GM18507 (cell line): ENCODE results near the gene EMC9.
"Not testable (repeated sequence)": the region's sequence is repeated elsewhere in the genome, so short reads cannot be mapped to it uniquely, and the experiment has no call there.

Source experiments
- DNase-seq: peaks from one replicate; pipeline ENCODE4 v3.0.0; 2011; ENCODE audit warnings: low read depth; ENCODE audit not compliant: insufficient read length; ENCODE audit errors: extremely low spot score
- FAIRE-seq: peaks from 2 replicates; lab custom pipeline; 2011; peaks lifted over from hg19 to GRCh38; lab: Jason Lieb, UNC

EMC9 gene

GRCh38 chr14:24115422-24116127, 25.8 kb downstream of the EMC9 start:
- no peak for DNase-seq
- FAIRE-seq, result no peak

GRCh38 chr14:24114532-24115421, 26.6 kb downstream of the EMC9 start, which contains the start of the genes DCAF11 and NRL:
TSS of gene DCAF11 (plus strand) at chr14:24114777. CDS start at chr14:24115595, 818 bp downstream.
TSS of gene NRL (minus strand) at chr14:24114949. CDS start at chr14:24082848, 32,101 bp downstream.
- DNase-seq (peak; percentile 92), FAIRE-seq (peak; percentile 99)

GRCh38 chr14:24113801-24114531, 27.4 kb downstream of the EMC9 start:
- FAIRE-seq (no peak), DNase-seq (no peak)

- no peak for DNase-seq
Measured at GRCh38 chr14:24113379-24113800, 28.0 kb downstream of the EMC9 start.

GRCh38 chr14:24110523-24110922, 30.9 kb downstream of the EMC9 start:
- FAIRE-seq, result no peak
- DNase-seq, result no peak

More at GRCh38 chr14:24113379-24113800, 28.0 kb downstream of the EMC9 start:
- no peak for FAIRE-seq

- FAIRE-seq (no peak), DNase-seq (no peak)
Measured at GRCh38 chr14:24110060-24110459, 31.3 kb downstream of the EMC9 start.

GRCh38 chr14:24108336-24108874, 33.0 kb downstream of the EMC9 start:
- FAIRE-seq (no peak), DNase-seq (no peak)

GRCh38 chr14:24106672-24107271, 34.6 kb downstream of the EMC9 start:
- DNase-seq, result no peak

GRCh38 chr14:24105609-24106239, 35.7 kb downstream of the EMC9 start:
- FAIRE-seq, DNase-seq: not testable (repeated sequence)

More at GRCh38 chr14:24106672-24107271, 34.6 kb downstream of the EMC9 start:
- FAIRE-seq, result no peak

GRCh38 chr14:24103451-24103850, 37.9 kb downstream of the EMC9 start:
- no peak for FAIRE-seq
- DNase-seq, result no peak

- DNase-seq, result no peak
- FAIRE-seq, result no peak
Measured at GRCh38 chr14:24102357-24103048, 38.9 kb downstream of the EMC9 start.

- no peak for DNase-seq
- no peak for FAIRE-seq
Measured at GRCh38 chr14:24100982-24101494, 40.4 kb downstream of the EMC9 start.

GRCh38 chr14:24100197-24100981, 41.0 kb downstream of the EMC9 start:
- FAIRE-seq, result no peak
- no peak for DNase-seq

GRCh38 chr14:24098927-24099813, 42.2 kb downstream of the EMC9 start:
- FAIRE-seq, result no peak
- DNase-seq, result no peak

- FAIRE-seq, result no peak
Measured at GRCh38 chr14:24098229-24098926, 43.0 kb downstream of the EMC9 start.

More at GRCh38 chr14:24098229-24098926, 43.0 kb downstream of the EMC9 start:
- DNase-seq, result no peak
